ENCODE results near the gene ACE2. TPM values are rescaled to one million over a fixed set of nuclear protein-coding genes. Genes with fewer than 3 reads are reported as not detected.

The ACE2 gene
- total RNA-seq, 1 donor from 2014 or later = 2.6 TPM

DNA sequence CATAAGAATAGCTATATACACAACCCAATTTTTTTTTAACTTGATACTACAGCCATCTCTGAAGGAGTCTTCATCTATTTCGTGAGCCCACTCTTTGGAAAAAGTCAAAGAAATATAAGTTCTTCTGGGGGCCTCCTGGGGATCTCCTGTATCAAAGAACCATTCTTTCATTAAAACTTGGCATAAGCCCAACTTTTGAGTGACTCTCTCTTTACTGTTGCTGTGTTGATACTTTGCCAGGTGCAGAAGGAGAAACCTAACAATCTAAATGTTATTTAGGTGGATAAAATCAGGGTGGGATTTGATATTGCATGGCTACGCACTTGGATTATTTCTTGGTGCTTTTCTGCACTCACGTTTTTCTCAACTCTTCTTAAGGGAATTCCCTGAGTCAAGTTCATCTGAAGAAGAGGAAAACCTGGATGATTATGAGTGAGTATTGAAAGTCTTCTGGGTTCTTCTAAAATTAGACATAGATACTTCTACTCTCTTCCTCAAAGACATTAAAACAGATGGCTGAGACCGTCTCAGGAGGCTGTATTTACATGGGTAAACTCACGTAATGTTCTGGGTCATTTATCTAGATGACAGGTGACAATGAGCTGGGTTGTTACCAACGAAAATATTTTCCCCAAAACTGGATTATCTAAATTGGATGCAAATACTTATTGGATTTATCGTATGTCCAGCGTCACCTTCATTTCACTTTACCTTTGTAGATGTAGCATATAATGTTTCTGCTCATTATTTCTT lies 74.9 kb downstream of the ACE2 start:
- Histone ChIP-seq H3K4me3 (no peak overlapping the region), H3K36me3 (no peaks in the 10 kb centered on the region), H3K9me3 (no peaks in the 10 kb centered on the region), H3K27me3 (ENCODE audit: low read depth) (no peaks in the 10 kb centered on the region), H3K27ac (no peak overlapping the region), H3K4me1 (peaks cover 6% of the 10 kb centered on the region)
- intact Hi-C loops (cut with DNase I) = no loop called here
- no peak for ATAC-seq
- TF ChIP-seq, protein P1, sequence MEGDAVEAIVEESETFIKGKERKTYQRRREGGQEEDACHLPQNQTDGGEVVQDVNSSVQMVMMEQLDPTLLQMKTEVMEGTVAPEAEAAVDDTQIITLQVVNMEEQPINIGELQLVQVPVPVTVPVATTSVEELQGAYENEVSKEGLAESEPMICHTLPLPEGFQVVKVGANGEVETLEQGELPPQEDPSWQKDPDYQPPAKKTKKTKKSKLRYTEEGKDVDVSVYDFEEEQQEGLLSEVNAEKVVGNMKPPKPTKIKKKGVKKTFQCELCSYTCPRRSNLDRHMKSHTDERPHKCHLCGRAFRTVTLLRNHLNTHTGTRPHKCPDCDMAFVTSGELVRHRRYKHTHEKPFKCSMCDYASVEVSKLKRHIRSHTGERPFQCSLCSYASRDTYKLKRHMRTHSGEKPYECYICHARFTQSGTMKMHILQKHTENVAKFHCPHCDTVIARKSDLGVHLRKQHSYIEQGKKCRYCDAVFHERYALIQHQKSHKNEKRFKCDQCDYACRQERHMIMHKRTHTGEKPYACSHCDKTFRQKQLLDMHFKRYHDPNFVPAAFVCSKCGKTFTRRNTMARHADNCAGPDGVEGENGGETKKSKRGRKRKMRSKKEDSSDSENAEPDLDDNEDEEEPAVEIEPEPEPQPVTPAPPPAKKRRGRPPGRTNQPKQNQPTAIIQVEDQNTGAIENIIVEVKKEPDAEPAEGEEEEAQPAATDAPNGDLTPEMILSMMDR (IDR thresholded peaks at IDR 0.05) = no peak
- DNase-seq = no peak

DNA sequence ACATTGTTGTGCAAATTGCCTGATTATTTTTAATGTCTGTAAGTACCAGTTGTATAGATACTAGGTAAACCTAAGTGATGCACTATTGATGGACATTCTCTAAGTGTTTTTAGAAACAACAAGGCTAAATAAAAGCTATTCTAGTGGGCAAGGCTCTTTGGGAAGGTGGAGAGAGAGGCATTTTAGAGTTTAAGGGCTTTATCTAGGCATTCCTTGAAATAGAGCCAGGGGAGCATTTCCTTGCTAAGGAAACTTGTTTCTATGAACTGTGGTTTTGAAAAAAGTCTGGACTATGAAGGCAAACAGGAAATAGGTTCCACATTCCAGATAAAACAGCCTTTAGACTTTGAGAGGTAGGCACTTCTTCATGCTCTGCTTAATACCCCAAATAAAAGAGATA lies 76.3 kb downstream of the ACE2 start:
- no peaks in the 10 kb centered on the region for H3K9me3 ChIP-seq
- DNase-seq (no peak), ATAC-seq (peak in 1 of 2 donors; percentile 21)
- intact Hi-C loops (cut with DNase I) = no loop called here
- TF ChIP-seq, protein P1 (IDR thresholded peaks at IDR 0.05) = no peak
- no peak overlapping the region for H3K4me3 ChIP-seq
- no peaks in the 10 kb centered on the region for H3K27me3 ChIP-seq (ENCODE audit: low read depth)
- H3K4me1 ChIP-seq = peaks cover 6% of the 10 kb centered on the region
- no peak overlapping the region for H3K27ac ChIP-seq
- no peaks in the 10 kb centered on the region for H3K36me3 ChIP-seq

DNA sequence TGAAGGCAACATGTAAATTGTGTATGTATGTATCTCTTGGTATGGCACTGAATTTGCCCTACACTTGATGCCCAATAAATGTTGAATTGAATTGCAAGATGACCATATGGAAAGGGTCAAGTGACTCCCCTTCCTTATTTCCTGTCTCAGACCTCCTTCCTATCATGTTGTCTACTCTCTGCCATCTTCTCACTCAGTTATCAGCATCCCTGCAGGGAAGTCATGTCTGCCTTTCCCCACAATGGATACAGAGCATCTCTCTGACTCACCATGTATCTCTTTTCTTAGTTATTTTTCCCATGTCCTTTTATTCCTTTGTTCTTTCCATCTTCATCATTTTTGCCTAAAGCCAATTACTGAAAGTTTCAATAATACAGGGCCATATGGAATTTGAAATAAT lies 77.7 kb downstream of the ACE2 start:
- Histone ChIP-seq H3K36me3 (no peaks in the 10 kb centered on the region), H3K9me3 (no peaks in the 10 kb centered on the region), H3K27ac (no peak overlapping the region), H3K4me1 (peaks cover 6% of the 10 kb centered on the region), H3K27me3 (ENCODE audit: low read depth) (no peaks in the 10 kb centered on the region), H3K4me3 (no peak overlapping the region)
- TF ChIP-seq, protein P1 (IDR thresholded peaks at IDR 0.05) = no peak
- DNase-seq (no peak), ATAC-seq (no peak)
- intact Hi-C loops (cut with DNase I) = no loop called here

DNA sequence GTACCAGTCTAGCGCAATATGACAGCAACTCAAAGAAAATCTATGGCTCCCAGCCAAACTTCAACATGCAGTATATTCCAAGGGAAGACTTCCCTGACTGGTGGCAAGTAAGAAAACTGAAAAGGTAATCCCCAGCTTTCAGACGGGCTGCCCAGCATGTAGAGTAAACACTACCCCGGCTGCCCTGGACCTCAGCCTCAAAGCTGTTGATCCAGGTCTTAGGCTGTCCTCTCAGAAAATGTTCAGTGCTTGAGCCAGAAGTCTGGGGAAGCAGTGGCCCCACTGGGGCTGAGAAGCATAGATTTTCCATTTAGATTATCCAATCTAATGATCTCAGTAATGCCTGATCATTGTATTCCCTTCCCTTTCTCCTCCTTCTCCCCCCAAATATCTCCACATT lies 78.3 kb downstream of the ACE2 start:
- TF ChIP-seq, protein P1 (IDR thresholded peaks at IDR 0.05) = no peak
- H3K4me3 ChIP-seq = no peak overlapping the region
- no peaks in the 10 kb centered on the region for H3K36me3 ChIP-seq
- DNase-seq (no peak), ATAC-seq (no peak)
- no peaks in the 10 kb centered on the region for H3K27me3 ChIP-seq (ENCODE audit: low read depth)
- intact Hi-C loops (cut with DNase I) = no loop called here
- no peaks in the 10 kb centered on the region for H3K9me3 ChIP-seq
- H3K4me1 ChIP-seq = peaks cover 6% of the 10 kb centered on the region
- no peak overlapping the region for H3K27ac ChIP-seq

DNA sequence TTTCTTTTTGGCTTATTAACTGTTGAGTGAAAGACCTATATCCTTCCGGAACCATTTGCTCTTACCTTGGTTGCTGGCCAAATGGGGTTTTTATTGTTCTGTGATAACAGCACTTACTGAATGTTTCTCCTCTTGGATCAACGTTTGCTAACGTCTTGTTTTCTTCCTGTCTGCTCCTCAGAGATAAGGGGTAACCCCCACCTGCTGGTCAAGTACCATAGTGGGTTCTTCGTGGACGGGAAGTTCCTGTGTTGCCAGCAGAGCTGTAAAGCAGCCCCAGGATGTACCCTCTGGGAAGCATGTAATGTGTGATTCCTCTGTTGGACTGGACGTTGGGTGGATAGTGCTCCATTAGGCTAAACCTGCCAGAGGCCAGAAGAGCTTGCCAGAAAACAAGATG lies 84.8 kb downstream of the ACE2 start:
- Histone ChIP-seq H3K27me3 (ENCODE audit: low read depth) (no peaks in the 10 kb centered on the region), H3K4me1 (no peaks in the 10 kb centered on the region), H3K4me3 (no peak overlapping the region), H3K36me3 (no peaks in the 10 kb centered on the region), H3K9me3 (no peaks in the 10 kb centered on the region), H3K27ac (no peak overlapping the region)
- peak in 1 of 2 donors; percentile 14 for ATAC-seq
- DNase-seq = no peak
- intact Hi-C loops (cut with DNase I) = no loop called here
- TF ChIP-seq, protein P1 (IDR thresholded peaks at IDR 0.05) = no peak

Data from lower lobe of right lung (tissue), 2 donors.